Fibroblast of pulmonary artery (primary cell): ENCODE measurements around the gene POP7.

ENCODE experiments used
- DNase-seq: peaks from one replicate; pipeline ENCODE4 v3.0.0-alpha.2; 2010; ENCODE audit warnings: low read depth
- H3K4me3 ChIP-seq: replicated peaks from 2 replicates; pipeline ENCODE4 v1.5.1; 2011; ENCODE audit warnings: low read depth, mild to moderate bottlenecking, control low read depth, low read length, moderate library complexity
- CTCF ChIP-seq: IDR thresholded peaks from 2 replicates; pipeline ENCODE4 v1.5.1; 2011; ENCODE audit warnings: mild to moderate bottlenecking, control low read depth, low read length, inconsistent platforms; ENCODE audit errors: missing control alignments

POP7 gene

GRCh38 chr7:100676501-100677306, 29.2 kb upstream of the POP7 start:
- TF ChIP-seq CTCF = no peak
- H3K4me3 ChIP-seq = peak overlapping the region; percentile 95
- no peak for DNase-seq

- no peak for TF ChIP-seq CTCF
- H3K4me3 ChIP-seq = no peak overlapping the region
- DNase-seq = no peak
Measured at GRCh38 chr7:100677308-100678267, 28.3 kb upstream of the POP7 start.

GRCh38 chr7:100678291-100678984, 27.5 kb upstream of the POP7 start:
- TF ChIP-seq CTCF = no peak
- no peak for DNase-seq
- H3K4me3 ChIP-seq = no peak overlapping the region

DNA sequence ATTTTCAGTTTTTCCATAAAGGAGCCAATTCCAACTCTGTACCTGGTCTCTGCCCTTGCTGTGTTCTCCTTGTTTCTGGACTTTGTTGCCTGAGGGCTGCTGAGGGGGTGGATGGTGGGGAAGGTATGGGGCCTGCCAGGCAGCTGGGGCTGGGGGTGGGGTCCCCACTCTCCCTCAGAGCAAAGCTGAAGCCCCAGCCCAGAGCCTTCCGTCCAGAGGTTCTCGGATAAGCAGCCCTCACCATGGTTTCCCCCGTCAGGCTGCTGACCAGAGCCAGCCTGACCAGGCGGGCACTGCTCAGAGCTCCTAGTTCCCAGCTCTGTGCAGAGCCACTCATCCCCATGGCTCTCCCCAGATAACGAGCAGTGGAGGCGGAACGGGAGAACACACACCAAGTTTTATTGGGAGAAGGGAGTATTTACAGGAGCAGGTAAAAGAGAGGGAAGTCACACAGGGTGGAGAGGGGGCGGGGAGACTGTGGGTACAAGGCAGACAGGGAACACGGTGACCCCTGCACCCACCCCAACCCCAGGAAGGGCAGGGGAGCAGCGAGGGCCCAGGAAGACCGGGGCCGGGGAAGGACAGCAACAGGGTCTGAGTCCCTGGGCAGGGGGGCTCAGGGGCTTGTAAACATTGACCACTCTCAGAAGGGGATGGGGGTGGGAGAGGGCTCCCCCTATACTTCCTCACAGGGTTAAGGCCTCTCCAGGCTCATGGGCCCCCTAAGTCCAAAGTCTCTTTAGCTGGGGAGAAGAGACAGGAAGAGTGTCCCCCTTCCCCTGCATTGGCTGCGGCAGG, 26.6 kb upstream of the POP7 start:
- TF ChIP-seq CTCF = no peak
- no peak overlapping the region for H3K4me3 ChIP-seq
- DNase-seq = no peak

DNA sequence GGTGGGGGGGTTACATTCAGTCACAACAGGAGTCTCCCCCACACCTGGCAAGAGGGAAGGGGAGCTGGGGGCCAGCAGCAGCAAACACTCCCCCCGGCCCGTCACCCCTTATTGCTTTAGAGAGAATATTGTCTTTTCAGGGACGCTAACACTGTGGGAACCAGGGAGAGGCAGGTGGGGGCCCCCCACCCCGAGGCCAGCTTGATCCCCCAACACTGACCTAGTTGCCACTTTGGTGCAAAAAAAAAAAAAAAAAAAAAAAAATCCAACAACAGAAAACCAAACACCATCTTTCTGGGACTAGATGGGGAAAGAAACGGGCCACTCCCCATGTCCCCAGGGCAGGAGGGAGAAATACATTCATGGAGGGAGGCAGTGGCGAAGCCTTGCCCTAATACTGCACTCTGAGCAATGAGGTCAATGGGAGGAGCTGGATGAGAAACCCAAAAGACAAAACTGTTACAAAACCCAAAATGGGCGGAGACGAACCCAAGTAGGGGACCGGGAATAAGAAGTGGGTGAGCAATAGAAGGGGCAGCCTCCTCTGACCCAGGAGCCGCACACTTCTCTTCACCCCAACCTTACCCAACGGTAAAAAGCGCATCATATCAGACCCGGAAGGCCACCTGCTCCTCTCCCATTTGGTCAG, 25.9 kb upstream of the POP7 start:
- no peak for DNase-seq
- H3K4me3 ChIP-seq = no peak overlapping the region
- no peak for TF ChIP-seq CTCF
